IMR-90 (cell line): ENCODE data around the gene OR2K2. TPM values are rescaled to one million over a fixed set of nuclear protein-coding genes. Genes with fewer than 3 reads are reported as not detected.
A peak's percentile ranks its signal among the peaks of the same experiment; 100 is the strongest.

ENCODE experiments used
- ATAC-seq: fragments of 200-7000 bp; cut with Tn5 transposase; 2 replicates; pipeline ENCODE4 v1.9.1; 2020; ENCODE audit warnings: low read depth, mild to moderate bottlenecking, moderate library complexity
- BruUV-seq: library from RNA; stranded (reverse); fragments of 400-500 nt; replicated peaks from 2 replicates; lab custom pipeline; 2021; lab: Mats Ljungman, UMichigan
- CTCF ChIA-PET: fragments of 300-600 bp; formaldehyde crosslinking; extraction: SDS; loops from one replicate; lab custom pipeline; 2021; ENCODE audit warnings: antibody characterized with exemption; lab: Yijun Ruan, JAX
- POLR2A ChIA-PET: fragments of 300-600 bp; sonication (Branson Sonifier 250); formaldehyde crosslinking; loops from one replicate; lab custom pipeline; 2022; ENCODE audit warnings: antibody characterized with exemption; ENCODE audit not compliant: unreplicated experiment; lab: Charles Lee
- DNase-seq: peaks from one replicate; pipeline ENCODE4 v3.0.0; 2013
- H2AFZ ChIP-seq: replicated peaks from 2 replicates; pipeline ENCODE3; 2013; ENCODE audit warnings: low read length, mild to moderate bottlenecking; ENCODE audit not compliant: poor library complexity
- H2AK5ac ChIP-seq: 2 replicates; pipeline ENCODE4 v1.6.1; 2013; ENCODE audit warnings: low read depth, low read length, inconsistent platforms
- H2AK9ac ChIP-seq: replicated peaks from 2 replicates; pipeline ENCODE3; 2013; ENCODE audit warnings: mild to moderate bottlenecking, low read depth, low read length, moderate library complexity; ENCODE audit not compliant: poor library complexity
- H2BK120ac ChIP-seq: 2 replicates; pipeline ENCODE4 v1.6.1; 2013; ENCODE audit warnings: low read depth, low read length, inconsistent platforms
- H2BK15ac ChIP-seq: 3 replicates; pipeline ENCODE4 v1.6.1; 2013; ENCODE audit warnings: low read depth, low read length, inconsistent platforms
- H2BK20ac ChIP-seq: 2 replicates; pipeline ENCODE4 v1.6.1; 2013; ENCODE audit warnings: low read depth, mild to moderate bottlenecking, inconsistent platforms, low read length, moderate library complexity
- H2BK5ac ChIP-seq: 2 replicates; pipeline ENCODE4 v1.6.1; 2013; ENCODE audit warnings: mild to moderate bottlenecking, low read depth, low read length, inconsistent platforms; ENCODE audit not compliant: poor library complexity, severe bottlenecking
- H3K14ac ChIP-seq: replicated peaks from 2 replicates; pipeline ENCODE4 v1.6.1; 2013; ENCODE audit warnings: low read depth, low read length, inconsistent platforms
- H3K18ac ChIP-seq: 2 replicates; pipeline ENCODE4 v1.6.1; 2013; ENCODE audit warnings: low read depth, low read length, control low read depth
- H3K23ac ChIP-seq: 2 replicates; pipeline ENCODE4 v1.6.1; 2013; ENCODE audit warnings: low read depth, low read length, inconsistent platforms
- H3K27ac ChIP-seq: 2 replicates; pipeline ENCODE4 v1.5.1; 2013; ENCODE audit warnings: mild to moderate bottlenecking, control low read depth, low read length; ENCODE audit not compliant: insufficient read depth
- H3K27me3 ChIP-seq: 2 replicates; pipeline ENCODE4 v1.6.1; 2013; ENCODE audit warnings: low read length; ENCODE audit not compliant: control insufficient read depth, insufficient read depth
- H3K36me3 ChIP-seq: 2 replicates; pipeline ENCODE4 v1.6.1; 2013; ENCODE audit warnings: low read length, mixed read lengths; ENCODE audit not compliant: control insufficient read depth, insufficient read depth
- H3K4ac ChIP-seq: 2 replicates; pipeline ENCODE4 v1.6.1; 2013; ENCODE audit warnings: low read depth, low read length, inconsistent platforms
- H3K4me1 ChIP-seq: 2 replicates; pipeline ENCODE4 v1.6.1; 2013; ENCODE audit warnings: low read length, mixed read lengths; ENCODE audit not compliant: control insufficient read depth, insufficient read depth
- H3K4me2 ChIP-seq: 2 replicates; pipeline ENCODE4 v1.6.1; 2013; ENCODE audit warnings: low read depth, mild to moderate bottlenecking, control low read depth, low read length, moderate library complexity
- H3K4me3 ChIP-seq: 2 replicates; pipeline ENCODE4 v1.5.1; 2013; ENCODE audit warnings: low read depth, mild to moderate bottlenecking, control low read depth, low read length, moderate library complexity; ENCODE audit not compliant: insufficient read depth
- H3K56ac ChIP-seq: 2 replicates; pipeline ENCODE4 v1.6.1; 2013; ENCODE audit warnings: low read length, inconsistent platforms; ENCODE audit not compliant: insufficient read depth; ENCODE audit errors: extremely low read depth
- H3K79me1 ChIP-seq, 2 experiments: 2 replicates each; pipeline ENCODE4 v1.6.1; 2013; ENCODE audit warnings: low read length in 2 of 2, inconsistent platforms in 1 of 2, low read depth in 1 of 2
- H3K9ac ChIP-seq: 2 replicates; pipeline ENCODE4 v1.6.1; 2013; ENCODE audit warnings: low read depth, low read length, control low read depth
- H3K9me1 ChIP-seq: 2 replicates; pipeline ENCODE4 v1.6.1; 2013; ENCODE audit warnings: low read length, inconsistent platforms; ENCODE audit not compliant: insufficient read depth
- H3K9me3 ChIP-seq: 2 replicates; pipeline ENCODE4 v1.6.1; 2013; ENCODE audit warnings: low read length; ENCODE audit not compliant: control insufficient read depth, insufficient read depth
- H4K20me1 ChIP-seq: 2 replicates; pipeline ENCODE4 v1.6.1; 2013; ENCODE audit warnings: low read length, inconsistent platforms; ENCODE audit not compliant: insufficient read depth
- H4K5ac ChIP-seq: 2 replicates; pipeline ENCODE4 v1.6.1; 2013; ENCODE audit warnings: mild to moderate bottlenecking, low read depth, low read length, control low read depth
- H4K8ac ChIP-seq, 2 experiments: 2 replicates each; pipeline ENCODE4 v1.6.1; 2013; ENCODE audit warnings: low read depth in 2 of 2, low read length in 2 of 2, control low read depth in 1 of 2, inconsistent platforms in 1 of 2
- H4K91ac ChIP-seq: 2 replicates; pipeline ENCODE4 v1.6.1; 2013; ENCODE audit warnings: low read depth, low read length, inconsistent platforms; ENCODE audit not compliant: insufficient read depth
- CEBPB ChIP-seq: IDR thresholded peaks from 2 replicates; pipeline ENCODE4 v1.6.1; 2012; ENCODE audit warnings: low read depth, low read length, improper control_type of control experiment
- CHD1 ChIP-seq: IDR thresholded peaks from 2 replicates; pipeline ENCODE4 v1.6.1; 2012; ENCODE audit warnings: low read depth, low read length, improper control_type of control experiment
- CTCF ChIP-seq: conservative IDR thresholded peaks from 2 replicates; pipeline ENCODE4 v1.5.1; 2012; ENCODE audit warnings: mild to moderate bottlenecking, low read depth, low read length, improper control_type of control experiment
- FOS ChIP-seq: fragments of 150-350 bp; IDR thresholded peaks from 2 replicates; pipeline ENCODE4 v1.6.1; 2016; ENCODE audit warnings: low read depth, low read length
- MAFK ChIP-seq: IDR thresholded peaks from 2 replicates; pipeline ENCODE4 v1.6.1; 2012; ENCODE audit warnings: low read depth, low read length, improper control_type of control experiment
- MAZ ChIP-seq: IDR thresholded peaks from 2 replicates; pipeline ENCODE4 v1.6.1; 2012; ENCODE audit warnings: low read depth, mild to moderate bottlenecking, low read length, improper control_type of control experiment, moderate library complexity, borderline replicate concordance
- MXI1 ChIP-seq: IDR thresholded peaks from 2 replicates; pipeline ENCODE4 v1.6.1; 2012; ENCODE audit warnings: low read depth, mild to moderate bottlenecking, low read length, moderate library complexity, borderline replicate concordance
- NFE2L2 ChIP-seq: fragments of 150-350 bp; IDR thresholded peaks from 2 replicates; pipeline ENCODE4 v1.6.1; 2016; ENCODE audit warnings: low read depth, mild to moderate bottlenecking, low read length
- POLR2A ChIP-seq: IDR thresholded peaks from 2 replicates; pipeline ENCODE4 v1.6.1; 2012; ENCODE audit warnings: mild to moderate bottlenecking, low read depth, low read length
- RCOR1 ChIP-seq: IDR thresholded peaks from 2 replicates; pipeline ENCODE4 v1.6.1; 2012; ENCODE audit warnings: mild to moderate bottlenecking, low read length, improper control_type of control experiment; ENCODE audit not compliant: insufficient replicate concordance
- RFX5 ChIP-seq: IDR thresholded peaks from 2 replicates; pipeline ENCODE4 v1.8.0; 2012; ENCODE audit warnings: low read depth, mild to moderate bottlenecking, low read length, moderate library complexity
- SMC3 ChIP-seq: fragments of 150-350 bp; IDR thresholded peaks from 2 replicates; pipeline ENCODE4 v1.6.1; 2016; ENCODE audit warnings: low read depth, mild to moderate bottlenecking, antibody characterized with exemption, low read length, moderate library complexity
- USF2 ChIP-seq: fragments of 150-350 bp; IDR thresholded peaks from 2 replicates; pipeline ENCODE4 v1.6.1; 2017; ENCODE audit warnings: mild to moderate bottlenecking, antibody characterized with exemption, low read length, low read depth
- WGBS, 2 experiments: methylation state at CpG; one replicate each; pipeline versions ENCODE4 v1.1.5 to v1.1.7; 2013; ENCODE audit warnings: missing lambda C conversion rate in 2 of 2; ENCODE audit not compliant: insufficient read length in 1 of 2; ENCODE audit errors: extremely low coverage in 2 of 2; 5-methylcytosine and 5-hydroxymethylcytosine counted together
- dilution Hi-C: fragments of 300-500 bp; cut with HindIII; formaldehyde crosslinking; loops from one replicate; pipeline ENCODE4 v1.14.3; 2018; ENCODE audit warnings: low sequenced_read_pairs; ENCODE audit not compliant: unreplicated experiment
- in situ Hi-C: fragments of 300-500 bp; cut with MboI; formaldehyde crosslinking; loops from 3 replicates; pipeline ENCODE4 v1.14.3; 2019; ENCODE audit warnings: low sequenced_read_pairs, inconsistent platforms, mixed read lengths
- intact Hi-C: fragments of 100-400 bp; cut with micrococcal nuclease; formaldehyde crosslinking; loops from 2 replicates; pipeline ENCODE4 v1.10.0; 2022
- polyA plus RNA-seq, 3 experiments: library from polyadenylated mRNA; depleted of rRNA; stranded (reverse); fragments of >200 nt; gene quantifications; 2 replicates each; pipeline ENCODE4 v1.2.3, GENCODE V29; 2012; ENCODE audit warnings: low replicate concordance in 1 of 3
- total RNA-seq: library from RNA; depleted of rRNA; stranded (reverse); fragments of >200 nt; gene quantifications from 2 replicates; pipeline ENCODE4 v1.2.3, GENCODE V29; 2012
- TF ChIP-seq, protein P1 (sequence below): fragments of 150-350 bp; IDR thresholded peaks from 2 replicates; pipeline ENCODE4 v1.6.1; 2016; ENCODE audit warnings: low read depth, mild to moderate bottlenecking, low read length, moderate library complexity, borderline replicate concordance

OR2K2 gene
- total and polyA plus RNA-seq, 2 of the 4 experiments (the other 2 are of a cell fraction): not detected

DNA sequence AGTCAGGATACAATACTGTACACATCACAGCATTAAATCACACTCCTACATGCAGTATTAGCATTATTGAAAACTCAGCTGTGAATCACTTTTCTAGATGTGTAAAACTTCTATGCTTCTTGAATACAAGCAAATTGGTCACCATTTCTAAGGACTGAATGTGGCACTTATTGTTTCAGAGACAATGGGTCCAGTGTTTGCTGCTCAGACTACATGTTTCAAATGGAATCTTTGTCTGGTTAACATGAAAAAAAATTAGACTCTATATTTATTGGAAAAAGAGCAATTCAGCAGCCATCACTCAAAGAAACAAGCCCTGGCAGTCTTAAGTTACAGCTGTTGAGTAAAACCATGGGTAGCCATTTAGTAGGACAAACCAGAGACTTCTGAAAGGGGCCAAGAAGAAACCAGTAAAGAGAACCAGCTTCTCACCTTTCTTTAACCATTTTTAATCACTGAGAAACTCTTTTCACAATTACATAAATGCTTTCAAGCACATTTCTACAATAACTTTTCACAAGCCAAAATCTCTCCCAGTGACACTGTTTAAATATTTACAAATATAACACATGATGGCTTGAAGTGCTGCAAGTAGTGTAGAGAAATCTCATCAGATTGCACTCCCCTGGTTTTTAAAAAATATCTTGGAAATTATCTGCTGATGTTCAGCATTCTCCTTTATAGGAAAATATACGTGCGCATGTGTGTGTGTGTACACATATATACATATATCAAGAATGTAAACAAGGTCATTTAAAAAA, 35.2 kb downstream of the OR2K2 start:
- Histone ChIP-seq H3K4me3 (no peak overlapping the region), H3K36me3 (no peaks in the 10 kb centered on the region), H3K18ac (peak overlapping the region; percentile 29; the same call in 1 of the 2 replicates), H2BK120ac (no peak overlapping the region), H3K4me1 (peaks cover 5% of the 10 kb centered on the region; the same call in 1 of the 2 replicates), H3K27ac (no peak overlapping the region), H2BK15ac (0 out of 3 replicates have a peak overlapping the region, but pooled peaks have one; percentile 0), H3K14ac (no peak overlapping the region), H2BK20ac (no peak overlapping the region), H3K4ac (no peak overlapping the region), H4K20me1 (no peaks in the 10 kb centered on the region), H3K79me1 (peaks cover 2 to 7% of the 10 kb centered on the region in 2 experiments; a peak in 3 of 4 replicates), H2AK5ac (no peak overlapping the region), H3K4me2 (no peak overlapping the region), H2AK9ac (no peak overlapping the region), H3K56ac (no peak overlapping the region), H4K8ac (no peak overlapping the region), H4K5ac (no peak overlapping the region), H3K23ac (no peak overlapping the region), H3K9me1 (no peaks in the 10 kb centered on the region), H4K91ac (no peak overlapping the region), H2BK5ac (no peak overlapping the region), H3K9me3 (no peaks in the 10 kb centered on the region; the same call in 1 of the 2 replicates), H3K9ac (no peak overlapping the region), H3K27me3 (no peaks in the 10 kb centered on the region), H2AFZ (no peak overlapping the region)
- no TSS peak for BruUV-seq
- CTCF ChIA-PET: no interaction called here
- intact Hi-C loops: loop anchor here (5.0 to 10.0 kb wide), 6 partner anchors 318 to 718 kb away; partner anchors contain the start of gene SVEP1
- dilution Hi-C loops: no loop called here
- no peak for DNase-seq
- no peak for ATAC-seq
- in situ Hi-C loops: loop anchor here (5.0 kb wide), 2 partner anchors 258 to 658 kb away; partner anchors contain the start of gene LPAR1
- POLR2A ChIA-PET: interaction anchor here (1.0 kb wide), 1 partner anchor 259 kb away, joined by 3 read pairs; no protein-coding TSS in a partner anchor
- no CpG with 5 or more reads among the region's 2 CpGs for WGBS, 2 experiments
- TF ChIP-seq USF2 (no peak), NFE2L2 (no peak), MXI1 (no peak), MAFK (no peak), CEBPB (no peak), RCOR1 (no peak), CTCF (no peak), CHD1 (no peak), MAZ (no peak), POLR2A (no peak), RFX5 (no peak), FOS (no peak), SMC3 (no peak)
- TF ChIP-seq, protein P1, sequence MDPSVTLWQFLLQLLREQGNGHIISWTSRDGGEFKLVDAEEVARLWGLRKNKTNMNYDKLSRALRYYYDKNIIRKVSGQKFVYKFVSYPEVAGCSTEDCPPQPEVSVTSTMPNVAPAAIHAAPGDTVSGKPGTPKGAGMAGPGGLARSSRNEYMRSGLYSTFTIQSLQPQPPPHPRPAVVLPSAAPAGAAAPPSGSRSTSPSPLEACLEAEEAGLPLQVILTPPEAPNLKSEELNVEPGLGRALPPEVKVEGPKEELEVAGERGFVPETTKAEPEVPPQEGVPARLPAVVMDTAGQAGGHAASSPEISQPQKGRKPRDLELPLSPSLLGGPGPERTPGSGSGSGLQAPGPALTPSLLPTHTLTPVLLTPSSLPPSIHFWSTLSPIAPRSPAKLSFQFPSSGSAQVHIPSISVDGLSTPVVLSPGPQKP: no peak
